ENCODE data around the gene CYP2S1. TPM values are rescaled to one million over a fixed set of nuclear protein-coding genes. Genes with fewer than 3 reads are reported as not detected.

Gene CYP2S1
- total RNA-seq, 2 experiments from 2014 or later, result 0.78 to 0.82 TPM

DNA sequence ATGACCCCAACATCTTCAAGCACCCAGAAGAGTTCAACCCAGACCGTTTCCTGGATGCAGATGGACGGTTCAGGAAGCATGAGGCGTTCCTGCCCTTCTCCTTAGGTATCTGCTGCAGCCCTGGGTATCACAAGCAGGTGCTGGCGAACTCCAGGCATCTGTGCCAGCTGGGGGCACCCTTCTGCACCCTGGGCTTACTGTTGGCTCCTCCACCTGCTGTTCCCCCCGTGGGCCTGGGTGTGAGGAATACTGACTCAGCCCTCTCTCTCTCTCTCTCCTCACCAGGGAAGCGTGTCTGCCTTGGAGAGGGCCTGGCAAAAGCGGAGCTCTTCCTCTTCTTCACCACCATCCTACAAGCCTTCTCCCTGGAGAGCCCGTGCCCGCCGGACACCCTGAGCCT is 13.0 kb downstream of the CYP2S1 start:
- CTCF ChIA-PET, result interaction anchor here (2.7 kb wide), 1 partner anchor 56 kb away, joined by 64 read pairs; the partner anchor contains the start of gene HNRNPUL1
- ATAC-seq (ENCODE audit: poor library complexity), result no peak
- Histone ChIP-seq H3K4me3 (ENCODE audit: low read length) (no peak overlapping the region), H3K27ac (ENCODE audit: low read depth in 1 of 2, low read length in 2 of 2) (no peak overlapping the region), H3K9me3 (ENCODE audit: control insufficient read depth in 1 of 2, insufficient read depth in 1 of 2, low read length in 2 of 2) (no peaks in the 10 kb centered on the region), H3K4me1 (ENCODE audit: insufficient read depth, low read length) (peaks cover 9% of the 10 kb centered on the region), H3K27me3 (ENCODE audit: control insufficient read depth in 1 of 2, insufficient read depth in 2 of 2, low read length in 2 of 2) (no peaks in the 10 kb centered on the region), H3K36me3 (ENCODE audit: insufficient read depth, low read length) (no peaks in the 10 kb centered on the region)
- H3K36me3 Mint-ChIP-seq (ENCODE audit: low read depth), result no peaks in the 10 kb centered on the region
- intact Hi-C loops (cut with DNase I, micrococcal nuclease), result loop anchor here (1.0 to 10.0 kb wide), 2 partner anchors 148 to 369 kb away; partner anchors contain the start of gene CEACAM21 (in 1 of the 2)
- H3K4me1 Mint-ChIP-seq (ENCODE audit: low read depth), result no peaks in the 10 kb centered on the region
- no peaks in the 10 kb centered on the region for H3K9me3 Mint-ChIP-seq
- TF ChIP-seq, protein P1, sequence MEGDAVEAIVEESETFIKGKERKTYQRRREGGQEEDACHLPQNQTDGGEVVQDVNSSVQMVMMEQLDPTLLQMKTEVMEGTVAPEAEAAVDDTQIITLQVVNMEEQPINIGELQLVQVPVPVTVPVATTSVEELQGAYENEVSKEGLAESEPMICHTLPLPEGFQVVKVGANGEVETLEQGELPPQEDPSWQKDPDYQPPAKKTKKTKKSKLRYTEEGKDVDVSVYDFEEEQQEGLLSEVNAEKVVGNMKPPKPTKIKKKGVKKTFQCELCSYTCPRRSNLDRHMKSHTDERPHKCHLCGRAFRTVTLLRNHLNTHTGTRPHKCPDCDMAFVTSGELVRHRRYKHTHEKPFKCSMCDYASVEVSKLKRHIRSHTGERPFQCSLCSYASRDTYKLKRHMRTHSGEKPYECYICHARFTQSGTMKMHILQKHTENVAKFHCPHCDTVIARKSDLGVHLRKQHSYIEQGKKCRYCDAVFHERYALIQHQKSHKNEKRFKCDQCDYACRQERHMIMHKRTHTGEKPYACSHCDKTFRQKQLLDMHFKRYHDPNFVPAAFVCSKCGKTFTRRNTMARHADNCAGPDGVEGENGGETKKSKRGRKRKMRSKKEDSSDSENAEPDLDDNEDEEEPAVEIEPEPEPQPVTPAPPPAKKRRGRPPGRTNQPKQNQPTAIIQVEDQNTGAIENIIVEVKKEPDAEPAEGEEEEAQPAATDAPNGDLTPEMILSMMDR (IDR thresholded peaks at IDR 0.05), result no peak
- H3K4me3 Mint-ChIP-seq, result no peak overlapping the region
- DNase-seq, result peak in 2 of 14 experiments; percentile 13 to 45
- H3K27me3 Mint-ChIP-seq, result no peaks in the 10 kb centered on the region
- no peak overlapping the region for H3K27ac Mint-ChIP-seq
- POLR2A ChIA-PET, result interaction anchor here (1.0 to 7.3 kb wide), 2 partner anchors 57 to 101 kb away, joined by 4 to 97 read pairs; partner anchors contain the start of gene HNRNPUL1

DNA sequence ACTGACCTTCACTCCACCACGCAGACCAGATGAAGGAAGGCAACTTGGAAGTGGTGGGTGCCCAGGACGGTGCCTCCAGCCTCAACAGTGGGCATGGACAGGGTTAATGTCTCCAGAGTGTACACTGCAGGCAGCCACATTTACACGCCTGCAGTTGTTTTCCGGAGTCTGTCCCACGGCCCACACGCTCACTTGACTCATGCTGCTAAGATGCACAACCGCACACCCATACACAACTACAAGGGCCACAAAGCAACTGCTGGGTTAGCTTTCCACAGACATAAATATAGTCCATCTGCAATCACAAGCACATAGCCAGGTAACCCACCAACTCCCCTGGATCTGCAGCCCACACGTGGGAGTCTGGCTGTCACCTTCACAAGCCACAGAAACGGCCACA is 13.4 kb downstream of the CYP2S1 start:
- intact Hi-C loops (cut with DNase I, micrococcal nuclease), result loop anchor here in 1 of 2 experiments (10.0 kb wide), 1 partner anchor 368 kb away; the partner anchor contains the start of gene CEACAM21
- no peaks in the 10 kb centered on the region for H3K36me3 Mint-ChIP-seq (ENCODE audit: low read depth)

DNA sequence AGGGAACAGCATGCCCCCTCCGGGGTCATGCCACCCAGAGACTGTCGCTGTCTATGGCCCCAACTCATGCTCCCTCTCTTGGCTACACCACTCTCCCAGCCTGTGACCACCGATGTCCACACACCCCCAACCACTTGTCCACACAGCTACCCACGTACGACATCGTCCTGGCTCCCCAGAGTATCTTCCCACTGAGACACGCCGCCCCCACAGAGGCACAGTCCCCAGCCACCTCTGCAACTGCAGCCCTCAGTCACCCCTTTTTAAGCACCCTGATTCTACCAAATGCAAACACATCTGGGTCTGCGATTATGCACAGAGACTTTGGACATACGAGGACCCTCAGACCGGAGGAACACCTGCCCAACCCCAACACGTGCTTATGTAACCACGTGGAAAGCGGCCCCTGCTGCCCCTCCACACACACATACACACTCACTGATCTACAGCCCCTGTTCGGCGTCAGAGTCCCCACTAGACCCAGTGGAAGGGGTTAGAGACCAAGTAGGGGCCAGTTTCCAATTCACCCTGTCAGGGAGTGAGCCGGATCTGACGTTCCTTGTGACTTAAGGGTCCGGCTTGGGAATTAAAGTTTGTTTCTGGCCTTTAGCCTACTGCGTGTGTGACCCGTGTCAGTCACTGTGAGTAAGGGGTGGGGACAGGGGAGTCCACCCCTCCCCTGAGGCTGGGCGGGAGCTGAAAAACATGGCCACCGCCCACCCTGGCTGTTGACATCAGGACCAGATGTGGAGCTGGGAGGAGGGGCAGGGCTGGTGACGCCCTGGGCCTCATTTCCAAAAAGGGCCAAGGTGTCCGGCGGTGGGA is 14.1 kb downstream of the CYP2S1 start:
- no peak overlapping the region for H3K4me3 ChIP-seq (ENCODE audit: low read length)
- ATAC-seq (ENCODE audit: poor library complexity) (no peak), DNase-seq (no peak)
- TF ChIP-seq, protein P1 (IDR thresholded peaks at IDR 0.05), result no peak
- H3K4me1 ChIP-seq (ENCODE audit: insufficient read depth, low read length), result peaks cover 9% of the 10 kb centered on the region
- H3K9me3 ChIP-seq (ENCODE audit: control insufficient read depth in 1 of 2, insufficient read depth in 1 of 2, low read length in 2 of 2), result no peaks in the 10 kb centered on the region
- Mint-ChIP-seq H3K36me3 (ENCODE audit: low read depth) (no peaks in the 10 kb centered on the region), H3K27ac (peak overlapping the region; percentile 39), H3K4me1 (ENCODE audit: low read depth) (no peaks in the 10 kb centered on the region), H3K4me3 (no peak overlapping the region), H3K9me3 (no peaks in the 10 kb centered on the region), H3K27me3 (no peaks in the 10 kb centered on the region)
- intact Hi-C loops (cut with DNase I, micrococcal nuclease), result loop anchor here in 1 of 2 experiments (10.0 kb wide), 1 partner anchor 368 kb away; the partner anchor contains the start of gene CEACAM21
- no peaks in the 10 kb centered on the region for H3K36me3 ChIP-seq (ENCODE audit: insufficient read depth, low read length)
- no peak overlapping the region for H3K27ac ChIP-seq (ENCODE audit: low read depth in 1 of 2, low read length in 2 of 2)
- ChIA-PET POLR2A (interaction anchor here (7.3 kb wide), 1 partner anchor 56 kb away, joined by 97 read pairs; the partner anchor contains the start of gene HNRNPUL1), CTCF (no interaction called here)
- H3K27me3 ChIP-seq (ENCODE audit: control insufficient read depth in 1 of 2, insufficient read depth in 2 of 2, low read length in 2 of 2), result no peaks in the 10 kb centered on the region

More for the DNA sequence above, 13.4 kb downstream of the CYP2S1 start:
- H3K4me1 ChIP-seq (ENCODE audit: insufficient read depth, low read length), result peaks cover 9% of the 10 kb centered on the region
- Mint-ChIP-seq H3K27ac (peak overlapping the region; percentile 39), H3K4me3 (no peak overlapping the region), H3K27me3 (no peaks in the 10 kb centered on the region), H3K4me1 (ENCODE audit: low read depth) (no peaks in the 10 kb centered on the region), H3K9me3 (no peaks in the 10 kb centered on the region)
- H3K27ac ChIP-seq (ENCODE audit: low read depth in 1 of 2, low read length in 2 of 2), result no peak overlapping the region
- CTCF ChIA-PET, result no interaction called here
- H3K9me3 ChIP-seq (ENCODE audit: control insufficient read depth in 1 of 2, insufficient read depth in 1 of 2, low read length in 2 of 2), result no peaks in the 10 kb centered on the region
- DNase-seq (no peak), ATAC-seq (ENCODE audit: poor library complexity) (no peak)
- no peaks in the 10 kb centered on the region for H3K27me3 ChIP-seq (ENCODE audit: control insufficient read depth in 1 of 2, insufficient read depth in 2 of 2, low read length in 2 of 2)
- POLR2A ChIA-PET, result interaction anchor here (7.3 kb wide), 1 partner anchor 57 kb away, joined by 97 read pairs; the partner anchor contains the start of gene HNRNPUL1
- TF ChIP-seq, protein P1 (IDR thresholded peaks at IDR 0.05), result no peak
- no peak overlapping the region for H3K4me3 ChIP-seq (ENCODE audit: low read length)
- no peaks in the 10 kb centered on the region for H3K36me3 ChIP-seq (ENCODE audit: insufficient read depth, low read length)
